K562 (cell line): ENCODE data around the gene NKG7. TPM values are rescaled to one million over a fixed set of nuclear protein-coding genes. Genes with fewer than 3 reads are reported as not detected.

ENCODE experiments used
- ATAC-seq: fragments of 200-7000 bp; cut with Tn5 transposase; 3 replicates; pipeline ENCODE4 v1.9.1; 2020; ENCODE audit warnings: moderate library complexity
- BruUV-seq: library from RNA; stranded (reverse); fragments of 400-500 nt; replicated peaks from 2 replicates; lab custom pipeline; 2021; lab: Mats Ljungman, UMichigan
- CTCF ChIA-PET: fragments of 300-600 bp; formaldehyde crosslinking; extraction: SDS; loops from one replicate; lab custom pipeline; 2021; ENCODE audit warnings: low intra/inter-chr PET ratio; lab: Yijun Ruan, JAX
- POLR2A ChIA-PET: fragments of 300-600, 350-650 bp; sonication (Branson Sonifier 250); formaldehyde crosslinking; extraction: SDS; loops from one replicate; lab custom pipeline; 2021; ENCODE audit warnings: antibody characterized with exemption, inconsistent platforms; lab: Yijun Ruan, JAX
- DNase-seq, 4 experiments: peaks; one replicate each; pipeline versions ENCODE4 v3.0.0 to v3.0.0-alpha.2; 2011 to 2018; ENCODE audit warnings: low spot score in 3 of 4, mixed read lengths in 3 of 4; ENCODE audit errors: extremely low read depth in 1 of 4
- FAIRE-seq: peaks from 2 replicates; lab custom pipeline; 2011; peaks lifted over from hg19 to GRCh38; lab: Jason Lieb, UNC
- H2AFZ ChIP-seq: 2 replicates; pipeline ENCODE4 v1.6.0; 2011; ENCODE audit warnings: low read depth, low read length, control low read depth, inconsistent platforms
- H3K27ac ChIP-seq: fragments of 200-600 bp; 3 replicates; pipeline ENCODE4 v1.8.0; 2011; ENCODE audit warnings: low read depth, mild to moderate bottlenecking, control low read depth, inconsistent platforms, low read length, moderate library complexity, mixed read lengths; ENCODE audit errors: extremely low read depth
- H3K27me3 ChIP-seq, 2 experiments: fragments of 300-600 bp in 1 of 2; 2 replicates in 1 of 2; 3 replicates in 1 of 2; pipeline versions ENCODE4 v1.6.0 to v1.8.0; 2011; ENCODE audit warnings: inconsistent platforms in 2 of 2, low read length in 2 of 2, mild to moderate bottlenecking in 1 of 2, mixed read lengths in 1 of 2, moderate library complexity in 1 of 2; ENCODE audit not compliant: control insufficient read depth in 2 of 2, insufficient read depth in 2 of 2
- H3K36me3 ChIP-seq: fragments of 300-600 bp; 3 replicates; pipeline ENCODE4 v1.8.0; 2011; ENCODE audit warnings: mild to moderate bottlenecking, low read length, inconsistent platforms; ENCODE audit not compliant: control insufficient read depth, insufficient read depth
- H3K4me1 ChIP-seq, 2 experiments: fragments of 200-600 bp in 1 of 2; replicated peaks in 1 of 2; 2 replicates in 1 of 2; 3 replicates in 1 of 2; pipeline versions ENCODE4 v1.5.1 to v1.8.0; 2011; ENCODE audit warnings: inconsistent platforms in 2 of 2, low read length in 2 of 2, mild to moderate bottlenecking in 1 of 2, mixed read lengths in 1 of 2, moderate library complexity in 1 of 2; ENCODE audit not compliant: control insufficient read depth in 2 of 2, insufficient read depth in 2 of 2
- H3K4me2 ChIP-seq: 2 replicates; pipeline ENCODE4 v1.6.1; 2011; ENCODE audit warnings: low read length, control low read depth, inconsistent platforms, mixed read lengths; ENCODE audit not compliant: insufficient read depth
- H3K4me3 ChIP-seq: fragments of 200-600 bp; sonication (generic), shearing (Covaris generic); 2 replicates; pipeline ENCODE4 v1.5.1; 2016; ENCODE audit warnings: control low read depth, inconsistent platforms
- H3K79me2 ChIP-seq: fragments of 200-600 bp; 3 replicates; pipeline ENCODE4 v1.8.0; 2011; ENCODE audit warnings: low read length, inconsistent platforms; ENCODE audit not compliant: control insufficient read depth, insufficient read depth
- H3K9ac ChIP-seq, 2 experiments: 2 replicates each; pipeline versions ENCODE4 v1.6.0 to v1.6.1; 2011; ENCODE audit warnings: low read depth in 2 of 2, low read length in 2 of 2, control low read depth in 1 of 2, inconsistent platforms in 1 of 2, mild to moderate bottlenecking in 1 of 2, mixed read lengths in 1 of 2; ENCODE audit not compliant: insufficient read depth in 1 of 2
- H3K9me1 ChIP-seq: one replicate; pipeline ENCODE4 v1.6.0; 2011; ENCODE audit warnings: inconsistent platforms, mild to moderate bottlenecking, low read length, moderate library complexity; ENCODE audit not compliant: control insufficient read depth, insufficient read depth
- H3K9me3 ChIP-seq: replicated peaks from 2 replicates; pipeline ENCODE4 v1.5.1; 2011; ENCODE audit warnings: low read depth, low read length, inconsistent platforms; ENCODE audit not compliant: control insufficient read depth, insufficient read depth
- H4K20me1 ChIP-seq: replicated peaks from 2 replicates; pipeline ENCODE4 v1.6.1; 2011; ENCODE audit warnings: low read length, inconsistent platforms, mixed read lengths; ENCODE audit not compliant: control insufficient read depth, insufficient read depth
- CHD4 ChIP-seq: fragments of 200-600 bp; sonication (generic); IDR thresholded peaks from 3 replicates; pipeline ENCODE4 v1.6.1; 2012; ENCODE audit warnings: low read depth, mild to moderate bottlenecking, mixed read lengths, low read length, inconsistent platforms; ENCODE audit not compliant: insufficient read depth, insufficient replicate concordance, poor library complexity, severe bottlenecking
- ESRRA ChIP-seq: fragments of 450-650 bp; IDR thresholded peaks from 2 replicates; pipeline ENCODE4 v1.6.1; 2014; ENCODE audit warnings: low read depth, mild to moderate bottlenecking, moderate library complexity, borderline replicate concordance
- PCBP1 ChIP-seq: fragments of 200-400 bp; formaldehyde crosslinking; IDR thresholded peaks from 2 replicates; pipeline ENCODE4 v1.6.1; 2018; ENCODE audit warnings: mild to moderate bottlenecking, low read depth, low read length; ENCODE audit not compliant: poor library complexity, severe bottlenecking
- RBM25 ChIP-seq: fragments of 200-400 bp; formaldehyde crosslinking; IDR thresholded peaks from 2 replicates; pipeline ENCODE4 v1.6.1; 2018; ENCODE audit warnings: low read length, low read depth, moderate library complexity; ENCODE audit not compliant: severe bottlenecking
- SAP30 ChIP-seq: fragments of 200-600 bp; sonication (generic); IDR thresholded peaks from 2 replicates; pipeline ENCODE4 v1.6.1; 2012; ENCODE audit warnings: borderline replicate concordance, low read depth, mild to moderate bottlenecking, moderate library complexity, low read length, control low read depth, inconsistent platforms; ENCODE audit not compliant: insufficient read depth, poor library complexity, severe bottlenecking
- WGBS: fragments of 100-300 bp; shearing (Covaris generic); methylation state at CpG from one replicate; pipeline ENCODE4 v1.1.6; 2016; ENCODE audit warnings: low coverage, mixed read lengths; ENCODE audit not compliant: insufficient coverage; ENCODE audit errors: missing lambda C conversion rate; 5-methylcytosine and 5-hydroxymethylcytosine counted together
- in situ Hi-C: fragments of 300-500 bp; cut with MboI; formaldehyde crosslinking; loops from 4 replicates; pipeline ENCODE4 v1.15.0; 2018; ENCODE audit warnings: inconsistent platforms, mixed read lengths
- intact Hi-C: fragments of 100-400 bp; cut with micrococcal nuclease; formaldehyde crosslinking; loops from 2 replicates; pipeline ENCODE4 v1.14.2; 2022
- polyA plus RNA-seq, 8 experiments: library from polyadenylated mRNA; depleted of rRNA in 4 of 8; stranded (reverse) in 5 of 8; unstranded in 3 of 8; fragments of >200 nt; fragmentation: Nextera tagmentation in 2 of 8; fragmentation: Illumina TruSeq in 1 of 8; extraction: Ambion mirVana in 2 of 8; extraction: Trizol in 1 of 8; gene quantifications; 2 replicates each; pipeline versions ENCODE4 v1.2.1 to v1.2.3, GENCODE V29; 2011 to 2014; ENCODE audit warnings: inconsistent platforms in 1 of 8, missing spikeins in 1 of 8
- total RNA-seq, 7 experiments: library from RNA; depleted of rRNA in 6 of 7; stranded (reverse); fragments of >200 nt in 6 of 7; fragmentation: Illumina TruSeq in 2 of 7; extraction: Trizol in 2 of 7; gene quantifications; 2 replicates each; pipeline versions ENCODE4 v1.2.1 to v1.2.3, GENCODE V29; 2011 to 2021; ENCODE audit warnings: low replicate concordance in 1 of 7
- TF ChIP-seq, protein P1 (sequence below): fragments of 450-650 bp; formaldehyde crosslinking; IDR thresholded peaks from 2 replicates; pipeline ENCODE4 v1.4.0; 2022; ENCODE audit warnings: missing genetic modification characterization
- TF ChIP-seq, protein P2 (sequence below): fragments of 250-450 bp; sonication (Bioruptor Pico); IDR thresholded peaks from 2 replicates; pipeline ENCODE4 v1.4.0; 2020; ENCODE audit warnings: mild to moderate bottlenecking, moderate library complexity, borderline replicate concordance

Gene NKG7
- total and polyA plus RNA-seq, 9 of the 15 experiments (the other 6 are each of a cell fraction or from before 2014, with no cell fraction given) = 0.30 to 0.70 (median 0.51) TPM; not detected in 2

DNA sequence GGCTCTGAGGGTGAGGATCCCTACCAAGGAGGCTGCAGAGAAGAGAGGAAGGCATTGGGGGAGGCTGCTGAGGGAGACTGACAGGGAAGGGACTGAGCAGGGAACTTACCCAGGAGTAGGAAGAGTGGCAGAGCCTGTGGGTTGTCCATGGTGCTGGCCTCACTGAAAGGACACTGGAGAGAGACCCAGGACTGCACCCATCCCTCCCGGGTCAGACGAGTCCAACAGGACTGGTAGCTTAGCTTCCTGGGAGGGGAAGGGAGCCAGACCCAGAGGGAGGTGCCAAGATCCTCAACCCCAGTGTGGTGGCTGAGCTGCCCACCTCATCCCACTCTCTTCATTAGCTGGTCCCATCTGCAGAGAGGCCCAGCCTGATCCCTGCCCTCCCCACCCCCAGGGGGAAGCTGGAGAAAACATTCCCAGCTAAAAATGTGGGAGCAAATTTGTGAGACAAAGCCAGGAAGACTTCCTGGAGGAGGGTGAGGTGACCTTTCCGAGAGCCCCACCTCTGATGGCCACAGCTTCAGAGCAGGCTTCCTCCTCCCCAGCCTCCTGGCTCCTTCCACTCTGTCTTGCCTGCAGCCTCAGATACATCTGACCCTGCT is 30.4 kb downstream of the NKG7 start, which contains the start of gene VSIG10L (continued):
- peak; percentile 53 for TF ChIP-seq CHD4
- TF ChIP-seq, protein P1, sequence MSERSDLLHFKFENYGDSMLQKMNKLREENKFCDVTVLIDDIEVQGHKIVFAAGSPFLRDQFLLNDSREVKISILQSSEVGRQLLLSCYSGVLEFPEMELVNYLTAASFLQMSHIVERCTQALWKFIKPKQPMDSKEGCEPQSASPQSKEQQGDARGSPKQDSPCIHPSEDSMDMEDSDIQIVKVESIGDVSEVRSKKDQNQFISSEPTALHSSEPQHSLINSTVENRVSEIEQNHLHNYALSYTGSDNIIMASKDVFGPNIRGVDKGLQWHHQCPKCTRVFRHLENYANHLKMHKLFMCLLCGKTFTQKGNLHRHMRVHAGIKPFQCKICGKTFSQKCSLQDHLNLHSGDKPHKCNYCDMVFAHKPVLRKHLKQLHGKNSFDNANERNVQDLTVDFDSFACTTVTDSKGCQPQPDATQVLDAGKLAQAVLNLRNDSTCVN (CRISPR knock-in tag) = 0 out of 2 replicates have a peak, but pooled peaks have one; percentile 49
- peak; percentile 69 for TF ChIP-seq RBM25

DNA sequence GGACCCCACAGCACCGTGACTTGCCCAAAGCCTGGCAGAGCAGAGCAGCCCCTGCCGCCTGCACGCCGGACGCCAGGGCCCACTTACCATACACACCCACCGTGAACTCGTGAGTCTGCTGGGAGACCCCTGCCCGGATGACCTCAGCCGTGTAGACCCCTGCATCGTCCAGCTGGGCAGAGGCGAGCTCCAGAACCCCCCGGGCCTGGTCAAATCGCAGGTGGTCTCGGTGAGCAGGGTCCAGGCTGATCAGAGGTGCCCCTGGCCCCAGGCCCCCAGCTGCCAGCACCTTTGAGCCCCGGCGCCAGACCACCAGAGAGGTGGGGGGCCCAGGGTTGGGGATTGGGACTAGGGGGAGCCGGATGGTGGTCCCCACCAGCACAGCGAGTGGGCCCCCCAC is 31.4 kb downstream of the NKG7 start:
- no peak overlapping the region for H3K27ac ChIP-seq
- no TSS peak for BruUV-seq
- ChIA-PET POLR2A (interaction anchor here (0.5 to 4.0 kb wide), 12 partner anchors 8 to 933 kb away, joined by 3 to 22 read pairs (median 4); partner anchors contain the start of gene ETFB), CTCF (interaction anchor here (0.6 kb wide), 3 partner anchors 21 to 490 kb away, joined by 3 to 4 read pairs (median 3); no protein-coding TSS in a partner anchor)
- DNase-seq (no peak), ATAC-seq (no peak), FAIRE-seq (no peak)
- H3K79me2 ChIP-seq = no peaks in the 10 kb centered on the region
- no peak overlapping the region for H2AFZ ChIP-seq
- in situ Hi-C loops (no loop called here), intact Hi-C loops (no loop called here)
- no peaks in the 10 kb centered on the region for H4K20me1 ChIP-seq
- H3K4me3 ChIP-seq = no peak overlapping the region
- no peaks in the 10 kb centered on the region for H3K27me3 ChIP-seq
- H3K9me1 ChIP-seq = no peaks in the 10 kb centered on the region
- H3K4me2 ChIP-seq = peak overlapping the region; percentile 99
- 69% methylated on average over 12 of the region's 18 CpGs for WGBS
- TF ChIP-seq SAP30 (peak; percentile 8), PCBP1 (peak; percentile 17), ESRRA (no peak)
- TF ChIP-seq, protein P2, sequence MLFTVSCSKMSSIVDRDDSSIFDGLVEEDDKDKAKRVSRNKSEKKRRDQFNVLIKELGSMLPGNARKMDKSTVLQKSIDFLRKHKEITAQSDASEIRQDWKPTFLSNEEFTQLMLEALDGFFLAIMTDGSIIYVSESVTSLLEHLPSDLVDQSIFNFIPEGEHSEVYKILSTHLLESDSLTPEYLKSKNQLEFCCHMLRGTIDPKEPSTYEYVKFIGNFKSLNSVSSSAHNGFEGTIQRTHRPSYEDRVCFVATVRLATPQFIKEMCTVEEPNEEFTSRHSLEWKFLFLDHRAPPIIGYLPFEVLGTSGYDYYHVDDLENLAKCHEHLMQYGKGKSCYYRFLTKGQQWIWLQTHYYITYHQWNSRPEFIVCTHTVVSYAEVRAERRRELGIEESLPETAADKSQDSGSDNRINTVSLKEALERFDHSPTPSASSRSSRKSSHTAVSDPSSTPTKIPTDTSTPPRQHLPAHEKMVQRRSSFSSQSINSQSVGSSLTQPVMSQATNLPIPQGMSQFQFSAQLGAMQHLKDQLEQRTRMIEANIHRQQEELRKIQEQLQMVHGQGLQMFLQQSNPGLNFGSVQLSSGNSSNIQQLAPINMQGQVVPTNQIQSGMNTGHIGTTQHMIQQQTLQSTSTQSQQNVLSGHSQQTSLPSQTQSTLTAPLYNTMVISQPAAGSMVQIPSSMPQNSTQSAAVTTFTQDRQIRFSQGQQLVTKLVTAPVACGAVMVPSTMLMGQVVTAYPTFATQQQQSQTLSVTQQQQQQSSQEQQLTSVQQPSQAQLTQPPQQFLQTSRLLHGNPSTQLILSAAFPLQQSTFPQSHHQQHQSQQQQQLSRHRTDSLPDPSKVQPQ (CRISPR knock-in tag) = no peak
- no peaks in the 10 kb centered on the region for H3K9me3 ChIP-seq
- H3K4me1 ChIP-seq = peaks cover 26 to 46% of the 10 kb centered on the region in 2 experiments; a peak in 4 of 5 replicates
- peak overlapping the region; percentile 72 to 95; a peak in 3 of 4 replicates for H3K9ac ChIP-seq
- H3K36me3 ChIP-seq = peaks cover 19% of the 10 kb centered on the region; the same call in 1 of the 3 replicates
